WTC11 (cell line): Measurements from ENCODE around the gene SLC9A9. TPM values are rescaled to one million over a fixed set of nuclear protein-coding genes. Genes with fewer than 3 reads are reported as not detected.

Experiments
- ATAC-seq: fragments of 200-7000 bp; cut with Tn5 transposase; 2 replicates; pipeline ENCODE4 v1.10.0; 2021; ENCODE audit warnings: mild to moderate bottlenecking, moderate library complexity
- CTCF ChIA-PET: fragments of 300-600 bp; sonication (Branson Sonifier 250); formaldehyde crosslinking; loops from one replicate; lab custom pipeline; 2021; ENCODE audit warnings: antibody characterized with exemption; lab: Charles Lee
- POLR2A ChIA-PET: fragments of 350-600 bp; sonication (Branson Sonifier 250); formaldehyde crosslinking; loops from one replicate; lab custom pipeline; 2021; ENCODE audit warnings: antibody characterized with exemption; lab: Charles Lee
- DNase-seq: peaks from one replicate; pipeline ENCODE4 v3.0.0; 2021; ENCODE audit warnings: low spot score
- H3K27ac Mint-ChIP-seq: 2 replicates; pipeline ENCODE4 v1.8.0; 2021; ENCODE audit warnings: mixed read lengths
- H3K27me3 Mint-ChIP-seq: 2 replicates; pipeline ENCODE4 v1.8.0; 2021; ENCODE audit warnings: low read depth, mild to moderate bottlenecking, moderate library complexity, mixed read lengths
- H3K36me3 Mint-ChIP-seq: 2 replicates; pipeline ENCODE4 v1.8.0; 2021; ENCODE audit warnings: mixed read lengths
- H3K4me1 Mint-ChIP-seq: 2 replicates; pipeline ENCODE4 v1.8.0; 2022; ENCODE audit warnings: mixed read lengths
- H3K4me3 Mint-ChIP-seq: 2 replicates; pipeline ENCODE4 v1.8.0; 2021; ENCODE audit warnings: mild to moderate bottlenecking, moderate library complexity, mixed read lengths
- H3K9me3 Mint-ChIP-seq: 2 replicates; pipeline ENCODE4 v1.8.0; 2021; ENCODE audit warnings: mixed read lengths
- AFF4 ChIP-seq: sonication (generic); formaldehyde crosslinking; IDR thresholded peaks from 2 replicates; pipeline ENCODE4 v1.8.1; 2023; ENCODE audit warnings: mild to moderate bottlenecking, missing genetic modification reagents, borderline replicate concordance
- ATF1 ChIP-seq: sonication (generic); formaldehyde crosslinking; IDR thresholded peaks from 2 replicates; pipeline ENCODE4 v1.8.1; 2023; ENCODE audit warnings: mild to moderate bottlenecking, moderate library complexity, missing genetic modification reagents
- ERG ChIP-seq: fragments of 250-450 bp; sonication (Bioruptor Pico); IDR thresholded peaks from 2 replicates; pipeline ENCODE4 v1.8.0; 2021; ENCODE audit warnings: mild to moderate bottlenecking
- FOXJ3 ChIP-seq: sonication (generic); formaldehyde crosslinking; IDR thresholded peaks from 2 replicates; pipeline ENCODE4 v1.9.0; 2021; ENCODE audit warnings: missing genetic modification reagents, mild to moderate bottlenecking, borderline replicate concordance
- FOXP4 ChIP-seq: sonication (generic); formaldehyde crosslinking; IDR thresholded peaks from 2 replicates; pipeline ENCODE4 v1.8.0; 2022; ENCODE audit warnings: mild to moderate bottlenecking, missing genetic modification reagents
- HMGXB4 ChIP-seq: sonication (generic); formaldehyde crosslinking; IDR thresholded peaks from 2 replicates; pipeline ENCODE4 v1.8.1; 2023; ENCODE audit warnings: mild to moderate bottlenecking, moderate library complexity, missing genetic modification reagents
- NFYB ChIP-seq: sonication (generic); formaldehyde crosslinking; conservative IDR thresholded peaks from 2 replicates; pipeline ENCODE4 v1.8.0; 2022; ENCODE audit warnings: low read depth, missing genetic modification reagents
- NR2C2 ChIP-seq: sonication (generic); formaldehyde crosslinking; IDR thresholded peaks from 2 replicates; pipeline ENCODE4 v1.8.0; 2022; ENCODE audit warnings: mild to moderate bottlenecking, missing genetic modification reagents
- SMAD3 ChIP-seq: sonication (generic); formaldehyde crosslinking; IDR thresholded peaks from 2 replicates; pipeline ENCODE4 v1.8.0; 2022; ENCODE audit warnings: missing genetic modification reagents, mild to moderate bottlenecking, borderline replicate concordance
- TEAD4 ChIP-seq: sonication (generic); formaldehyde crosslinking; IDR thresholded peaks from 2 replicates; pipeline ENCODE4 v1.8.0; 2022; ENCODE audit warnings: mild to moderate bottlenecking, missing genetic modification reagents
- USF1 ChIP-seq: sonication (generic); formaldehyde crosslinking; IDR thresholded peaks from 2 replicates; pipeline ENCODE4 v1.8.0; 2022; ENCODE audit warnings: mild to moderate bottlenecking, missing genetic modification reagents
- USF2 ChIP-seq: sonication (generic); formaldehyde crosslinking; IDR thresholded peaks from 2 replicates; pipeline ENCODE4 v1.8.1; 2023; ENCODE audit warnings: mild to moderate bottlenecking, missing genetic modification reagents, moderate library complexity
- ZNF138 ChIP-seq: sonication (generic); formaldehyde crosslinking; conservative IDR thresholded peaks from 2 replicates; pipeline ENCODE4 v1.8.1; 2022; ENCODE audit warnings: mild to moderate bottlenecking, moderate library complexity, missing genetic modification reagents
- ZNF281 ChIP-seq: sonication (generic); formaldehyde crosslinking; IDR thresholded peaks from 2 replicates; pipeline ENCODE4 v1.8.0; 2023; ENCODE audit warnings: mild to moderate bottlenecking, missing genetic modification reagents
- ZNF396 ChIP-seq: fragments of 250-450 bp; sonication (Bioruptor Pico); IDR thresholded peaks from 2 replicates; pipeline ENCODE4 v1.8.0; 2021; ENCODE audit warnings: mild to moderate bottlenecking, moderate library complexity, borderline replicate concordance
- ZNF532 ChIP-seq: fragments of 250-450 bp; sonication (Bioruptor Pico); IDR thresholded peaks from 2 replicates; pipeline ENCODE4 v1.9.0; 2021; ENCODE audit warnings: mild to moderate bottlenecking, borderline replicate concordance
- total RNA-seq: library from RNA; stranded (reverse); gene quantifications from 3 replicates; pipeline ENCODE4 v1.2.3, GENCODE V29; 2021

SLC9A9 gene
- total RNA-seq, 1 experiment from 2014 or later: 1.2 TPM

- no peak for TF ChIP-seq AFF4 (CRISPR knock-in tag)
- TF ChIP-seq FOXJ3: no peak
- TF ChIP-seq ZNF532 (CRISPR knock-in tag): no peak
- no peak for TF ChIP-seq NR2C2 (CRISPR knock-in tag)
- no peak for TF ChIP-seq ZNF138 (CRISPR knock-in tag)
- TF ChIP-seq HMGXB4 (CRISPR knock-in tag): no peak
- TF ChIP-seq ERG (CRISPR knock-in tag): no peak
- TF ChIP-seq, all 79 proteins: peak for 0
Measured at GRCh38 chr3:143731776-143732175, 116.5 kb downstream of the SLC9A9 start (continued).

- Mint-ChIP-seq H3K36me3 (no peaks in the 10 kb centered on the region), H3K9me3 (no peaks in the 10 kb centered on the region), H3K4me3 (no peak overlapping the region), H3K27ac (no peak overlapping the region), H3K27me3 (no peaks in the 10 kb centered on the region), H3K4me1 (no peaks in the 10 kb centered on the region)
- POLR2A ChIA-PET: no interaction called here
- CTCF ChIA-PET: no interaction called here
- ATAC-seq (no peak), DNase-seq (no peak)
- no peak for TF ChIP-seq TEAD4 (CRISPR knock-in tag)
- TF ChIP-seq SMAD3 (CRISPR knock-in tag): no peak
- TF ChIP-seq FOXP4 (CRISPR knock-in tag): no peak
- no peak for TF ChIP-seq ATF1 (CRISPR knock-in tag)
- no peak for TF ChIP-seq ZNF281 (CRISPR knock-in tag)
- no peak for TF ChIP-seq ZNF396
- no peak for TF ChIP-seq ERG (CRISPR knock-in tag)
- no peak for TF ChIP-seq NFYB (CRISPR knock-in tag)
- no peak for TF ChIP-seq USF2 (CRISPR knock-in tag)
- TF ChIP-seq USF1 (CRISPR knock-in tag): no peak
Measured at GRCh38 chr3:143731320-143731719, 116.9 kb downstream of the SLC9A9 start.
